Panc1 (cell line): ENCODE data around the gene CLNK. TPM values are rescaled to one million over a fixed set of nuclear protein-coding genes. Genes with fewer than 3 reads are reported as not detected.

ENCODE experiments used
- ATAC-seq: fragments of 200-7000 bp; cut with Tn5 transposase; 2 replicates; pipeline ENCODE4 v1.9.1; 2020; ENCODE audit warnings: mild to moderate bottlenecking, moderate library complexity
- BruUV-seq: library from RNA; stranded (reverse); fragments of 400-500 nt; replicated peaks from 2 replicates; lab custom pipeline; 2021; lab: Mats Ljungman, UMichigan
- CTCF ChIA-PET: fragments of 300-600 bp; sonication (Branson Sonifier 250); formaldehyde crosslinking; loops from one replicate; lab custom pipeline; 2022; ENCODE audit warnings: antibody characterized with exemption; lab: Charles Lee
- POLR2A ChIA-PET: fragments of 300-600 bp; sonication (Branson Sonifier 250); formaldehyde crosslinking; loops from one replicate; lab custom pipeline; 2022; ENCODE audit warnings: antibody characterized with exemption; lab: Charles Lee
- DNase-seq: peaks from one replicate; pipeline ENCODE4 v3.0.0-alpha.2; 2010; ENCODE audit warnings: low read depth, low spot score
- H3K27ac ChIP-seq: 2 replicates; pipeline ENCODE4 v1.5.1; 2011; ENCODE audit warnings: mild to moderate bottlenecking, low read length, inconsistent platforms
- H3K27me3 ChIP-seq: fragments of 200-500 bp; sonication (Bioruptor generic); 2 replicates; pipeline ENCODE4 v1.6.0; 2014; ENCODE audit warnings: low read length, inconsistent platforms; ENCODE audit not compliant: control insufficient read depth, insufficient read depth
- H3K36me3 ChIP-seq: fragments of 200-500 bp; sonication (Bioruptor generic); 2 replicates; pipeline ENCODE4 v1.5.1; 2014; ENCODE audit warnings: inconsistent platforms, mild to moderate bottlenecking, low read length, moderate library complexity; ENCODE audit not compliant: control insufficient read depth, insufficient read depth
- H3K4me1 ChIP-seq: 2 replicates; pipeline ENCODE4 v1.5.1; 2011; ENCODE audit warnings: inconsistent platforms, mild to moderate bottlenecking, low read length, moderate library complexity; ENCODE audit not compliant: control insufficient read depth, insufficient read depth
- H3K4me3 ChIP-seq, 2 experiments: 2 replicates each; pipeline ENCODE4 v1.5.1; 2011 to 2012; ENCODE audit warnings: low read depth in 2 of 2, low read length in 2 of 2, mild to moderate bottlenecking in 2 of 2, inconsistent platforms in 1 of 2, moderate library complexity in 1 of 2
- H3K9me3 ChIP-seq: fragments of 200-500 bp; sonication (Bioruptor generic); 2 replicates; pipeline ENCODE4 v1.5.1; 2014; ENCODE audit warnings: low read depth, mild to moderate bottlenecking, inconsistent platforms, low read length, moderate library complexity; ENCODE audit not compliant: control insufficient read depth, insufficient read depth
- POLR2AphosphoS5 ChIP-seq: IDR thresholded peaks from 2 replicates; pipeline ENCODE4 v1.6.1; 2012; ENCODE audit warnings: mild to moderate bottlenecking, low read depth, low read length, moderate library complexity
- SIN3A ChIP-seq: IDR thresholded peaks from 2 replicates; pipeline ENCODE4 v1.6.1; 2012; ENCODE audit warnings: low read depth, mild to moderate bottlenecking, low read length, moderate library complexity, borderline replicate concordance; ENCODE audit not compliant: insufficient read depth
- TCF7L2 ChIP-seq: IDR thresholded peaks from 2 replicates; pipeline ENCODE4 v1.6.1; 2011; ENCODE audit warnings: mild to moderate bottlenecking, low read depth, low read length, inconsistent platforms
- in situ Hi-C: cut with HindIII; loops from 2 replicates; pipeline ENCODE4 v1.10.0; 2016; ENCODE audit warnings: low sequenced_read_pairs, low pct_unique_long_range_greater_than_20kb
- intact Hi-C: fragments of 100-400 bp; cut with micrococcal nuclease; formaldehyde crosslinking; loops from one replicate; pipeline ENCODE4 v1.10.0; 2022; ENCODE audit not compliant: unreplicated experiment
- total RNA-seq: library from RNA; stranded (reverse); gene quantifications from one replicate; pipeline ENCODE4 v1.2.1, GENCODE V29; 2021; ENCODE audit not compliant: unreplicated experiment
- TF ChIP-seq, protein P1 (sequence below): fragments of 450-650 bp; IDR thresholded peaks from 2 replicates; pipeline ENCODE4 v1.5.1; 2017; ENCODE audit warnings: mild to moderate bottlenecking
- TF ChIP-seq, protein P2 (sequence below), 2 experiments: IDR thresholded peaks; 2 replicates each; pipeline ENCODE4 v1.6.1; 2011 to 2012; ENCODE audit warnings: low read depth in 2 of 2, control low read depth in 1 of 2, low read length in 1 of 2, mild to moderate bottlenecking in 1 of 2, moderate library complexity in 1 of 2; ENCODE audit not compliant: insufficient read depth in 1 of 2

The CLNK gene
- total RNA-seq, 1 experiment from 2014 or later, result not detected

DNA sequence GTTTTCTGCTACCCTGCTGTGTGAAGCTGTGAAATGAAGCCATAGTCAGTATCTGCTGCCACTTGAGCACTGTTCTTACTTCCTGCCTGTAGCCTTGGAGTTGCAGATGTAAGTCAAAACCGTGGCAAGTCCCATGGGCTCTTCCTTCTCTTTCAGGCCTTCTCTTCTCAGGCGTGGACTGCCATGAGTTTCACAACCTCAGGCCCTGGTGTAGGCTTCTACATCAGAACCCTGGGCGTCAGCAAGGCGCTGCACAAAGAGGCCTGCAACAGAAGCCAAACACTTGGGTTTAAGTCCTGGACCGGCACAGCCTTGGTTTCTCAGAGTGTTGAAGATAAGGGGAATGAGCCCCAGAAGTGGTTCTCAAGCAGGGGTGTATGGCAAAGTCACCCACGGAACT lies 229.8 kb downstream of the CLNK start:
- BruUV-seq, result no TSS peak
- Histone ChIP-seq H3K36me3 (no peaks in the 10 kb centered on the region; the same call in none of the 2 replicates), H3K4me3 (no peak overlapping the region), H3K27ac (no peak overlapping the region), H3K9me3 (no peaks in the 10 kb centered on the region), H3K27me3 (no peaks in the 10 kb centered on the region), H3K4me1 (no peaks in the 10 kb centered on the region; the same call in 1 of the 2 replicates)
- intact Hi-C loops, result no loop called here
- no peak for ATAC-seq
- CTCF ChIA-PET, result no interaction called here
- in situ Hi-C loops, result no loop called here
- TF ChIP-seq, protein P1, sequence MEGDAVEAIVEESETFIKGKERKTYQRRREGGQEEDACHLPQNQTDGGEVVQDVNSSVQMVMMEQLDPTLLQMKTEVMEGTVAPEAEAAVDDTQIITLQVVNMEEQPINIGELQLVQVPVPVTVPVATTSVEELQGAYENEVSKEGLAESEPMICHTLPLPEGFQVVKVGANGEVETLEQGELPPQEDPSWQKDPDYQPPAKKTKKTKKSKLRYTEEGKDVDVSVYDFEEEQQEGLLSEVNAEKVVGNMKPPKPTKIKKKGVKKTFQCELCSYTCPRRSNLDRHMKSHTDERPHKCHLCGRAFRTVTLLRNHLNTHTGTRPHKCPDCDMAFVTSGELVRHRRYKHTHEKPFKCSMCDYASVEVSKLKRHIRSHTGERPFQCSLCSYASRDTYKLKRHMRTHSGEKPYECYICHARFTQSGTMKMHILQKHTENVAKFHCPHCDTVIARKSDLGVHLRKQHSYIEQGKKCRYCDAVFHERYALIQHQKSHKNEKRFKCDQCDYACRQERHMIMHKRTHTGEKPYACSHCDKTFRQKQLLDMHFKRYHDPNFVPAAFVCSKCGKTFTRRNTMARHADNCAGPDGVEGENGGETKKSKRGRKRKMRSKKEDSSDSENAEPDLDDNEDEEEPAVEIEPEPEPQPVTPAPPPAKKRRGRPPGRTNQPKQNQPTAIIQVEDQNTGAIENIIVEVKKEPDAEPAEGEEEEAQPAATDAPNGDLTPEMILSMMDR, result no peak
- TF ChIP-seq, protein P2, sequence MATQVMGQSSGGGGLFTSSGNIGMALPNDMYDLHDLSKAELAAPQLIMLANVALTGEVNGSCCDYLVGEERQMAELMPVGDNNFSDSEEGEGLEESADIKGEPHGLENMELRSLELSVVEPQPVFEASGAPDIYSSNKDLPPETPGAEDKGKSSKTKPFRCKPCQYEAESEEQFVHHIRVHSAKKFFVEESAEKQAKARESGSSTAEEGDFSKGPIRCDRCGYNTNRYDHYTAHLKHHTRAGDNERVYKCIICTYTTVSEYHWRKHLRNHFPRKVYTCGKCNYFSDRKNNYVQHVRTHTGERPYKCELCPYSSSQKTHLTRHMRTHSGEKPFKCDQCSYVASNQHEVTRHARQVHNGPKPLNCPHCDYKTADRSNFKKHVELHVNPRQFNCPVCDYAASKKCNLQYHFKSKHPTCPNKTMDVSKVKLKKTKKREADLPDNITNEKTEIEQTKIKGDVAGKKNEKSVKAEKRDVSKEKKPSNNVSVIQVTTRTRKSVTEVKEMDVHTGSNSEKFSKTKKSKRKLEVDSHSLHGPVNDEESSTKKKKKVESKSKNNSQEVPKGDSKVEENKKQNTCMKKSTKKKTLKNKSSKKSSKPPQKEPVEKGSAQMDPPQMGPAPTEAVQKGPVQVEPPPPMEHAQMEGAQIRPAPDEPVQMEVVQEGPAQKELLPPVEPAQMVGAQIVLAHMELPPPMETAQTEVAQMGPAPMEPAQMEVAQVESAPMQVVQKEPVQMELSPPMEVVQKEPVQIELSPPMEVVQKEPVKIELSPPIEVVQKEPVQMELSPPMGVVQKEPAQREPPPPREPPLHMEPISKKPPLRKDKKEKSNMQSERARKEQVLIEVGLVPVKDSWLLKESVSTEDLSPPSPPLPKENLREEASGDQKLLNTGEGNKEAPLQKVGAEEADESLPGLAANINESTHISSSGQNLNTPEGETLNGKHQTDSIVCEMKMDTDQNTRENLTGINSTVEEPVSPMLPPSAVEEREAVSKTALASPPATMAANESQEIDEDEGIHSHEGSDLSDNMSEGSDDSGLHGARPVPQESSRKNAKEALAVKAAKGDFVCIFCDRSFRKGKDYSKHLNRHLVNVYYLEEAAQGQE (IDR thresholded peaks at IDR 0.05; ENCODE audit: insufficient read depth in 1 of 2, low read depth in 2 of 2, low read length in 1 of 2), result no peak
- no peak for TF ChIP-seq SIN3A
- no peak for TF ChIP-seq TCF7L2
- TF ChIP-seq POLR2AphosphoS5, result no peak
- POLR2A ChIA-PET, result no interaction called here
- DNase-seq, result no peak

DNA sequence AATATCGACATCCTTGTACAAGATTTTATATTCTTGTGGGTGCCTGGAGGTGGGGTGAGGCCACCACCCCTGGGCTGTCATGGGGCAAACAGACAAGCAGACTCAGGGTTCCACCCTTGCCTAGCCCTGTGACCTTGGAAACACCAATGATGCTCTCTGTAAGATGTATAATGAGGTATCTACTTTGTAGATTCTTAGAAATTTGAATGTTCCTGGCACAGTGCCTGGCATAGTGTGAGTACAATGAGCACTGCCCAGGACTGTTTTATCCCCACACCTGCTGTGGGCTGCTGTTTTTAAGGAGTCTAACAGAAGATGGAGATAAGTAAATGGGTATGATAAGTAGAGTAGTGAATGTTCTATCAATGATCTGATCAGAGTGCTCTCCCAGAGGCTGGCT lies 230.4 kb downstream of the CLNK start:
- DNase-seq, result no peak
- Histone ChIP-seq H3K36me3 (no peaks in the 10 kb centered on the region; the same call in none of the 2 replicates), H3K9me3 (no peaks in the 10 kb centered on the region), H3K27me3 (no peaks in the 10 kb centered on the region), H3K4me3 (no peak overlapping the region), H3K4me1 (no peaks in the 10 kb centered on the region; the same call in 1 of the 2 replicates), H3K27ac (no peak overlapping the region)
- BruUV-seq, result no TSS peak
- in situ Hi-C loops, result no loop called here
- intact Hi-C loops, result no loop called here
- ChIA-PET CTCF (no interaction called here), POLR2A (no interaction called here)
- ATAC-seq, result no peak
- TF ChIP-seq TCF7L2, result no peak
- TF ChIP-seq POLR2AphosphoS5, result no peak
- TF ChIP-seq SIN3A, result no peak
- TF ChIP-seq, protein P2 (IDR thresholded peaks at IDR 0.05; ENCODE audit: insufficient read depth in 1 of 2, low read depth in 2 of 2, low read length in 1 of 2), result no peak
- TF ChIP-seq, protein P1, result no peak
